OCI-LY1 (cell line): Measurements from ENCODE around the gene HNRNPA1L2.

Experiments
- EZH2 ChIP-seq: fragments of 200-600 bp; sonication (generic), shearing (Covaris generic); IDR thresholded peaks from 2 replicates; pipeline ENCODE4 v1.8.0; 2017; ENCODE audit warnings: borderline replicate concordance, mixed run types, mild to moderate bottlenecking, antibody characterized with exemption, low read length, moderate library complexity, mixed read lengths
- TF ChIP-seq, protein P1 (sequence below): fragments of 200-600 bp; sonication (generic), shearing (Covaris generic); IDR thresholded peaks from 2 replicates; pipeline ENCODE4 v1.5.1; 2017; ENCODE audit warnings: mild to moderate bottlenecking, antibody characterized with exemption, low read length, moderate library complexity, mixed read lengths

DNA sequence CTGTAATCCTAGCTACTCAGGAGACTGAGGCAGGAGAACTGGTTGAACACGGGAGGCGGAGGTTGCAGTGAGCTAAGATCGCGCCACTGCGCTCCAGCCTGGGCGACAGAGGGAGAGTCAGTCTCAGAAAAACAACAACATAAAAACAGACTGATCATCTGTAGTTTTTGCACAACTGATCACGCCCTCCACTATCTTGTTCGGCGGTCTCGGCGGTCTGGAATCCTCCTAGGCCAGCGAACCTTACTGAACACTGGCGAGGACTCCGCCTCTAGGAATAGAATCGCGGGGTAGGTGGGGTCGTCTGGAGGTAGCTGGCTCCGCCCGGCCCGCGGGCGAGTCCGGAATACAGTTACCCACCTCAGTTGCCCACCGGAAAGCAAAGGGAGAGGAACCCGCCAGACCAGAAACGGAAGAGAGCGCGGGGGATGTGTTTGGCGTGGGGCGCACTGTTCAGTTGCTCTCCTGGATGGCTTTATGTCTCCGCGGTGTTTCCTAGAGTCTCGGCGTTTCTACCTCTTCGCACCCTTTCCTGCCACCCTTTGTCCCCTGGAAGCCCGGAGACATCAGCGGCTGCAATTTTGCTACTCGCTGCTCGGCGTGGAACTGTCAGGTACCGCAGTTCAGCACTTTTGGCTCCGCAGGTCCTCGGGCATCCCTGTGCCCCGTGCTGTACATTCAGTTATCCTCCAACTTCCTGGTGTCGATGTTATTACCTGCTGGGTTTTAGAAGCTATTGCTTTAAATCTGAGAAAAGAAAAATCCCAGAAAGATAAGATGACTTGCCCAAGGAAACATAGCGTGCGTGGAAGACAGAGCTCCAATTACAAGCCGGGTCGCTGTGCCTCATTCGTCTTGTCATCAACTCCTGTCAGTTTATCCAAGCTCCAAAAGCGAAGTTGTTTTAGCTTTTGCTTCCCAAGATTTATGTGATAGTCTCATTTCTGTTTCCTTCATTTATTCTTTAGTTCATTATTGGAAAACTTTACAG, 24.9 kb upstream of the HNRNPA1L2 start:
- TF ChIP-seq, protein P1, sequence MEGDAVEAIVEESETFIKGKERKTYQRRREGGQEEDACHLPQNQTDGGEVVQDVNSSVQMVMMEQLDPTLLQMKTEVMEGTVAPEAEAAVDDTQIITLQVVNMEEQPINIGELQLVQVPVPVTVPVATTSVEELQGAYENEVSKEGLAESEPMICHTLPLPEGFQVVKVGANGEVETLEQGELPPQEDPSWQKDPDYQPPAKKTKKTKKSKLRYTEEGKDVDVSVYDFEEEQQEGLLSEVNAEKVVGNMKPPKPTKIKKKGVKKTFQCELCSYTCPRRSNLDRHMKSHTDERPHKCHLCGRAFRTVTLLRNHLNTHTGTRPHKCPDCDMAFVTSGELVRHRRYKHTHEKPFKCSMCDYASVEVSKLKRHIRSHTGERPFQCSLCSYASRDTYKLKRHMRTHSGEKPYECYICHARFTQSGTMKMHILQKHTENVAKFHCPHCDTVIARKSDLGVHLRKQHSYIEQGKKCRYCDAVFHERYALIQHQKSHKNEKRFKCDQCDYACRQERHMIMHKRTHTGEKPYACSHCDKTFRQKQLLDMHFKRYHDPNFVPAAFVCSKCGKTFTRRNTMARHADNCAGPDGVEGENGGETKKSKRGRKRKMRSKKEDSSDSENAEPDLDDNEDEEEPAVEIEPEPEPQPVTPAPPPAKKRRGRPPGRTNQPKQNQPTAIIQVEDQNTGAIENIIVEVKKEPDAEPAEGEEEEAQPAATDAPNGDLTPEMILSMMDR = no peak
- no peak for TF ChIP-seq EZH2
